CD4-positive, alpha-beta T cell treated with Interleukin-15 for 1 hour (primary cell): ENCODE data around the gene EHBP1.
"Not testable (repeated sequence)": the region's sequence is repeated elsewhere in the genome, so short reads cannot be mapped to it uniquely, and the experiment has no call there.

ENCODE experiments used
- DNase-seq: peaks from one replicate; pipeline ENCODE4 v3.0.0-alpha.2; 2020

EHBP1 gene

DNA sequence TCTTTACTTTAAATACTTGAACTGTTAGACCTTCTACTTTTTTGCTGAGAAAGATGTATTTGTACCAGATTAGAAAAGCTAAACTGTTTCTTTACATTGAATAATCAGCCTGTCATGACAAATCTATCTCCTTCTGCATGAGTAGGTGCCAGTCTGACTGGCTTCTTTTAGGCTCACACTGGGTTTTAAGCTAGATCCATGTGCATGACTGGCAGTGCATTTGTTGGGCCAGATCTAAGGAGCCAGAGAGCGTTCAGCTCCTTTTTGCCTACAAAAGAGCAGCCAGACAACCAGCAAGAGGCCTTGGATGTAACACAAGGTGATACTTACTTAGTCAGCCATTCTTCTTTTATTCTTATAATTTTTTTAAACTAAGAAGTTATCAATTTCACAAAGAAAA lies 263.2 kb downstream of the EHBP1 start:
- DNase-seq: no peak

GRCh38 chr2:62971936-62972335 lies 266.4 kb downstream of the EHBP1 start:
- no peak for DNase-seq

- no peak for DNase-seq
Observed at GRCh38 chr2:62972601-62973000, 267.1 kb downstream of the EHBP1 start.

GRCh38 chr2:62974999-62975398 lies 269.5 kb downstream of the EHBP1 start:
- no peak for DNase-seq

- DNase-seq: no peak
Observed at GRCh38 chr2:62991605-62992004, 286.1 kb downstream of the EHBP1 start.

- no peak for DNase-seq
Observed at GRCh38 chr2:62992561-62992960, 287.0 kb downstream of the EHBP1 start.

DNA sequence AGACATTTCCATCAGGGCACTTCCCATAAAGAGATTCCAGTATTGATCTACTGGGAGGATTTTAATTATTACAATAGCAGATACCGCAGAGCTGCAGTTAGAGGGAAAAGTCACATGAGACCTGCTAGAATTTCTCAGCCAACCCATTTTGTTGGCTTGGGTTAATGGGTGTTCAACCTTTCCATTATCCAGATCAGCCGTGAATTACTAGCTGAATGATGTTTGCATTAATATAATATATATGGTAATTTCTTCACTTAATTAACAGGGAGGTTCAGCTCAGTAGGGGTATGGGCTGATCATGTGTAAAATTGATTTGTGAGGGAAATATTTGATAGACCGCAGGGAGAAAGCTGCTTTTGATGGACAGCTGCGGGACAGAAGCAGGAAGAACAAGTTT lies 288.7 kb downstream of the EHBP1 start:
- DNase-seq: no peak

DNA sequence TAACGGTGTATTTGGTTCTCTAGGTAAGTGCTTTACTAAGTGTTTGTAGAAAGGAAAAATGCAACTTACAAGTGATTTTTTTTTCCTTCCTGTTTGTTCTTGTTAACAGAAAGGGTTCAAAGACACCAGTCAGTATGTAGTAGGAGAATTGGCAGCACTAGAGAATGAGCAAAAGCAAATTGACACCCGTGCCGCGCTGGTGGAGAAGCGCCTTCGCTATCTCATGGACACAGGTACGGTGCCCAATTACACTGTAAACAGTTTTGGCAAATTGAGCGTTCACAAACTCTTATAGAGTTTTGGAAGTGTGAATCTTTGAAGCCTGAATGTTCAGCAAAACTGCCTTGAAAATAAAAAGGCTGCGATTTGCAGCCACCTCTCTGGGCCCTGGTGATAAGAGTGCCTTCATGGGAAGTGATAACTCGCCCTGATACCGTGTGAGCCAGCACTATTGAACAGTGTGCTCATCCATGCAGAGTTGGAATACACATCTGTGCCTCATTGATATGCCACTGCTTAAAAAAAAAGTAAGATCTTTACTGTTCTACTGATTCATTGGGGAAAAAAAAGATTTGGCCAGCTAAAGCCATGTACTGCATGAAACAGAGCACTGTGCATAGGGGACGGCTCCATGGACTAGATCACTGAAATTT lies 291.1 kb downstream of the EHBP1 start:
- DNase-seq: no peak

GRCh38 chr2:62998949-62999348 lies 293.4 kb downstream of the EHBP1 start:
- DNase-seq: no peak

DNA sequence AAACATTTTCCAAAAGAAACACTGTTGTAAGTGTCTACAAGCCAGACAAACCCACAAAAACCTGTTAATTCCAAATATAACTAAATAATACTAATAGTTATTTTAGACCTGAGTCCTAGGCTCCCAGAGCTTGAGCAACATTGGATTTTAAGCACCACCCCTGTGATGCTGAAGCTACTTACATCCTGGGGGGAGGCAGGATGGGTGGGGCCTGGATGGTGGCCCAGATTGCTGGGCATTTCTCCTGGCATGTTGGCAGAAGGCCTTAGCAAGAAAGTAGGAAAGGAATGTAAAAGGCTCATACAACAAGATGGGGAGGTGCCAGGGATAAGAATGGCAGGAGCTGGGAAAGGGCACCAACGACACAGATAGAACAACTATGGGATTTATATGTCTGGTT lies 294.4 kb downstream of the EHBP1 start:
- no peak for DNase-seq

GRCh38 chr2:63000801-63001200 lies 295.3 kb downstream of the EHBP1 start:
- no peak for DNase-seq

GRCh38 chr2:63001576-63001975 lies 296.1 kb downstream of the EHBP1 start:
- no peak for DNase-seq

DNA sequence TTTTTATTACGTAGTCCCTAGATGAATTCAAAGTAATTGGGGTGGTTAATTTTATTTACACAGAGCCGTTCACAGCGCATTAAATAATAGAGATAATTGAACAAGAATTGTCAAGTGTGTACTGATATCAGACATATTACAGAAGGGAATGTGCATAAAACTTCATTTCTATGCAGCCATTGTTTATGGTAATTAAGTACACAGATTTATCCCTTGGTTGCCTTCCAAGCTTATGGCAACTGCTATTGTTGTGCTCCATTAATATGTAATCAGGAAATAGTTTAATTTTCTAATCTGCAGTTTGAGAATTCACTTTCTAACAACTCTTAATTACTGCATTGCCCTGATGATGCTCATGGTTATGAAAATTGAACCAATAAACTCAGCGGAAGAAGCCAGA lies 297.8 kb downstream of the EHBP1 start:
- DNase-seq: no peak

DNA sequence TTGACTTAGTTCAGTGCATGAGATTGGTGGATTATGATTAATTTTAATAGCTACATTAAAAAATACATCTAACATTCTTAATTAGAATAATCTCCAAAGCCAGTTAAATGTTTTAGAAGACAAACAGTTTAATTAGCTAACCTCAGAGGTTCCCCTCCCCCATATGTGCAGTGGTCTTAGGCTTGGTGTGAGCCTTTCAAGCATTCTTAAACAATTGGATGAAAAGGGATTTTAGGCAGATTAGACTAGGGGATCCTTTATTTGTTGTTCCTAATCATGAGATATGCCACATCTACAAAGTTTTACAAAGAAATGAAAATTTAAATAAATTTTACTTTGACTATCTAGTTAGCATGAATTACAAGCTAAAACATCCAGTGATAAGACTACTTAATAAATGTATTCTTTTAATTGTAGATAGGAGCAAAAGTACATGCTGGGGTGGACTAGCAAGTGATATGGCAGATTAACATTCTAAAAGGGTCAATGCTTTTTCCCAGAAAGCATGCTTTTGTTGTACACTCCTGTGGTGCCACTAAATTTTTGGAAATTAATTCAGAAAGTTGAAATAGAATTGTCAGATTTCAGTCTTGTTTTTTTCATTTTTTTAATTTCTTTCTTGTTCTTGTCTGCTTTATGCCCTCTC lies 302.4 kb downstream of the EHBP1 start:
- DNase-seq: no peak

GRCh38 chr2:63008838-63009237 lies 303.3 kb downstream of the EHBP1 start:
- no peak for DNase-seq

GRCh38 chr2:63009490-63009889 lies 304.0 kb downstream of the EHBP1 start:
- no peak for DNase-seq

GRCh38 chr2:63012541-63012940 lies 307.0 kb downstream of the EHBP1 start:
- DNase-seq: no peak

GRCh38 chr2:63013438-63013837 lies 307.9 kb downstream of the EHBP1 start:
- DNase-seq: no peak

GRCh38 chr2:63015389-63015788 lies 309.9 kb downstream of the EHBP1 start:
- no peak for DNase-seq

DNA sequence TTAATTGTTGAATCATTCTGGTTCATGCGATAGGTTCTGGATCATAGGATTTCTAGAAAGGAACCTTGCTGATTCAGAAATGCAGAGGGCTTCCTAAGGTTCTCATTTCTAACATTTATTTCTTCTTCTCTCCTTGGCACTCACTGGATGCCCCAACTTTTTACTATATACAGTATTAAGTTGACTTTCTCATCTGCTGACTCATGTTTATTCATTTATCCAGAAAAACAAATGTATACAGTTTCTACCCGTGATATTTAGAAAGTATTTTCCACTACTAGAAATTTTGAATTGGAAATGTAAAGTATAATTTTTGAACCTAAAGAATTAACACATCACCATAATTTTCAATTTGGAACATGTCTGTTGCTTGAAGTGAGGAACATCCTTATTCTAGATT lies 312.9 kb downstream of the EHBP1 start:
- DNase-seq: no peak

GRCh38 chr2:63019686-63020085 lies 314.2 kb downstream of the EHBP1 start:
- not testable (repeated sequence) for DNase-seq

DNA sequence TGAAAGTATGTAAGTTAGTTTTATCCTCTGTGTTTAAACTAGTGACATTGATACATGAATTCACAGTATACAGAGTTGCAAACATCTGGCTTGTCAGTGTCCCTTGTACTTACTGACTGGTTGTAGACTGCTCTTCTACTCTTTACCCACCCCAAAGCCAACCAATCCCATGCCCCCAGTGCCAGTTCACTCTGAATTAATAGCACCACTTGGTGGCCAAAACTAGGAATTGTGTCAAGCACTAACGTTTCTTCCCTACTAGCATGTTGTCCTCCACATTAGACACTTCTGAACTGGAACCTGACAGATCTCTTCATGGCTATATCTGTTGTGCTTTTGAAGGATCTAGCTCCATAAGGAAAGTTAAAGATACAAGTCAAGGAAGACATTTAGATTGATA lies 317.9 kb downstream of the EHBP1 start:
- no peak for DNase-seq

- DNase-seq: no peak
Observed at GRCh38 chr2:63027220-63027619, 321.7 kb downstream of the EHBP1 start.

- no peak for DNase-seq
Observed at GRCh38 chr2:63029058-63029457, 323.5 kb downstream of the EHBP1 start.

GRCh38 chr2:63034526-63034925 lies 329.0 kb downstream of the EHBP1 start:
- DNase-seq: no peak
